ENCODE data around the gene CLCN2.

Gene CLCN2

DNA sequence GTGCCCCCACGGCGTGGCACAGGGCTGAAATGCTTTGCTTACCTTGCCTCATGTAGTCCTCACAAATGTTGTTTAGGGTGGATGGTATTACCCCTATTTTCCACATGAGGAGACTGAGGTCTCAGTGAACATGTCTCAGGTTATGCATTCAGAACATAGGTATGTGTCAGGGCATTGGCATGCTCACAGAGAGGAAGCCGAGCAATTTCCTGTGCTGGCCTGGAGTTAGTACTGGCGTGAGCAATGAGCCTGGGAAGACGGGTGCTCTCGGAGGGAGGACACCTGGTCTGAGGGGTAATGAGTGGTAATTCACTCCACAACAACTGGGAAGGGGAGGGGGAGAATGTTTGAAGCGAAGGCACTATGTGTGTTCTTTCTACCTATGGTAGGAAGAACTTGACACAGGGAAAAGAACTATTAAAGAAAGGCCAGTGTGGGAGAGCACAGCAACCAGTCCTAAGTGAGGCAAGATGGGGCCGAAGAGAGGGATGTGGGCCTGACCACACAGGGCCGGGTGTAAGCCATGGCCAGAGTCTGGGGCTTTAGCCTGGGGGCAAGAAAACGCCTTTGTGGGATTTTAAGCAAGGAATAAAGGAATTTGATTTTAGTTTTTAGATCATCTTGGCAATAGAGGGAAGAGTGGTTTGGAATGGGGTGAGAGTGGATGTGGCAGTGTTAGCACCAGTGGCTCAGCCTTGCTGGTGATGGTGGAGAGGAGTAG is 28.9 kb downstream of the CLCN2 start:
- peaks cover 19% of the 10 kb centered on the region for H3K4me1 ChIP-seq

DNA sequence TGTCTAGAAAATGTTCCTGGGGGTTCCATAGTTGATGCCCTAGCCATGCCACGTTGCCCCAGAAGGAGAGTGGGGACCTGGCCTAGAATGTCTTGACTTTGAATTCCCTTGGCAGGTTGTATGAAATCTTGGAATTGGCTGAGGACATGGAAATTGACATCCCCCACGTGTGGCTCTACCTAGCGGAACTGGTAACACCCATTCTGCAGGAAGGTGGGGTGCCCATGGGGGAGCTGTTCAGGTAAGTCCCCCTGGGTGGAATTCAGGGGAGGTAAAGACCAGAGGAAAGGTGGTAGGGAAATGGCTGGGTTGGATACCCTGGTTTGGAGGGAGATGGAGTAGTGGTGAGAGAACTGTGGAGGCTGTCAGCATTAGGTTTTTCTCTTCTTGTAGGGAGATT is 32.9 kb downstream of the CLCN2 start:
- H4K20me1 ChIP-seq = peaks cover 100% of the 10 kb centered on the region
- H3K27ac ChIP-seq = no peak overlapping the region
- no peaks in the 10 kb centered on the region for H3K4me1 ChIP-seq
- H3K36me3 ChIP-seq = peaks cover 100% of the 10 kb centered on the region
- H3K4me2 ChIP-seq = no peak overlapping the region
- no peak overlapping the region for H3K4me3 ChIP-seq
- no peak overlapping the region for H3K9ac ChIP-seq
- H3K9me3 ChIP-seq = no peaks in the 10 kb centered on the region
- TF ChIP-seq Cebpa-rat (IDR thresholded peaks at IDR 0.05) = no peak
- no peaks in the 10 kb centered on the region for H3K27me3 ChIP-seq

More for the DNA sequence above, 28.9 kb downstream of the CLCN2 start:
- no peak for TF ChIP-seq Cebpa-rat (IDR thresholded peaks at IDR 0.05)
- H3K27ac ChIP-seq = no peak overlapping the region
- no peaks in the 10 kb centered on the region for H3K9me3 ChIP-seq
- no peak overlapping the region for H3K4me2 ChIP-seq
- no peak overlapping the region for H3K9ac ChIP-seq
- H3K27me3 ChIP-seq = no peaks in the 10 kb centered on the region
- H4K20me1 ChIP-seq = peaks cover 95% of the 10 kb centered on the region
- peaks cover 80% of the 10 kb centered on the region for H3K36me3 ChIP-seq
- no peak overlapping the region for H3K4me3 ChIP-seq

DNA sequence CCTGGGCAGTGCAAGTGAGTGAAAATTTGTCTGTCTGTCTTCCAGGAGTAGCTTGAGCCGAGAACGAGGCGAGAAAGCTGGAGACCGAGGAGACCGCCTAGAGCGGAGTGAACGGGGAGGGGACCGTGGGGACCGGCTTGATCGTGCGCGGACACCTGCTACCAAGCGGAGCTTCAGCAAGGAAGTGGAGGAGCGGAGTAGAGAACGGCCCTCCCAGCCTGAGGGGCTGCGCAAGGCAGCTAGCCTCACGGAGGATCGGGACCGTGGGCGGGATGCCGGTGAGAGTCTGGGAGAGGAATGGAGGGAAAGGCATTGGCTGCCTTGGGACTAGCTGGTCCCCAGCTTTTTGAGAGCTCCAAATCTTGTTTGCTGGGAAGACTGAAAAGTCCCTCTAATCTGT is 34.2 kb downstream of the CLCN2 start:
- Histone ChIP-seq H3K9ac (no peak overlapping the region), H3K9me3 (no peaks in the 10 kb centered on the region), H4K20me1 (peaks cover 100% of the 10 kb centered on the region), H3K4me3 (no peak overlapping the region), H3K27ac (no peak overlapping the region), H3K4me2 (no peak overlapping the region), H3K36me3 (peaks cover 100% of the 10 kb centered on the region), H3K27me3 (no peaks in the 10 kb centered on the region), H3K4me1 (no peaks in the 10 kb centered on the region)
- no peak for TF ChIP-seq Cebpa-rat (IDR thresholded peaks at IDR 0.05)

DNA sequence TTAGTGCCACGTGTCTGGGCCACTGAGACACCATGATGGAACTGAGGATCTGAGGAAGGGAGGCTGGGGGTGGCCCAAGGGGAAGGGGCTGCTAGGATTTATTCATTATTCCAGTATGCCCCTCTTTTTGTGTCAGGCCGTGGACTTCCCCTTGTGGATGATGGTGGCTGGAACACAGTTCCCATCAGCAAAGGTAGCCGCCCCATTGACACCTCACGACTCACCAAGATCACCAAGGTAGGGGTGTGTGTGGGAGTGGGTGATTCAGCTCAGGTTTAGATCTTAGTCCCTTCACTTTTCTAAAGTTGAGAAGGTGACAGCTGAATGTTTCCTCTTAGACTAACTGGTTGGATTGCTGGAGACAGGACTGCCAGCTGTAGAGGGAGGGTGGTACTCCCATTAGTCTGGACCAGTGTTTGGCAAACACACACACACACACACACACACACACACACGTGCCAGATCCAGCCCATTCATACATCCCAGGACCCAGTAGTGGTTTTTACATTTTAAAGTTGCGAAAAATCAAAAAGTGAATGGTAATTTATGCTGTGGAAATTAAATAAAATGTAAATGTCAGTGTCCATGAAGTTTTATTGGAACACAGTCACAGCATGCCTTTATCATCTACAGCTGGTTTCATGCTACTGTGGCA is 35.6 kb downstream of the CLCN2 start:
- no peak for TF ChIP-seq Cebpa-rat (IDR thresholded peaks at IDR 0.05)
- Histone ChIP-seq H3K4me3 (no peak overlapping the region), H3K27me3 (no peaks in the 10 kb centered on the region), H3K27ac (no peak overlapping the region), H3K4me1 (no peaks in the 10 kb centered on the region), H4K20me1 (peaks cover 100% of the 10 kb centered on the region), H3K9me3 (no peaks in the 10 kb centered on the region), H3K9ac (no peak overlapping the region), H3K36me3 (peaks cover 100% of the 10 kb centered on the region), H3K4me2 (no peak overlapping the region)

DNA sequence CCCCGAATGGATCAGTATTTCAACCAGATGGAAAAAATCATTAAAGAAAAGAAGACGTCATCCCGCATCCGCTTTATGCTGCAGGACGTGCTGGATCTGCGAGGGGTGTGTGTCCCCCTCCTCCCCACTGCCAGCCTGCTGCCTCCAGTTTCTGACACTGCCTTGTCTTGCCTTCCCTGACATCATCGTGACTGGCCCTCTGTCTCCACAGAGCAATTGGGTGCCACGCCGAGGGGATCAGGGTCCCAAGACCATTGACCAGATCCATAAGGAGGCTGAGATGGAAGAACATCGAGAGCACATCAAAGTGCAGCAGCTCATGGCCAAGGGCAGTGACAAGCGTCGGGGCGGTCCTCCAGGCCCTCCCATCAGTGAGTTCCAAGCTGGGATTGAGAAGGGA is 36.1 kb downstream of the CLCN2 start:
- H3K27ac ChIP-seq = no peak overlapping the region
- TF ChIP-seq Cebpa-rat (IDR thresholded peaks at IDR 0.05) = no peak
- H3K4me1 ChIP-seq = no peaks in the 10 kb centered on the region
- H3K36me3 ChIP-seq = peaks cover 100% of the 10 kb centered on the region
- H4K20me1 ChIP-seq = peaks cover 100% of the 10 kb centered on the region
- H3K9ac ChIP-seq = no peak overlapping the region
- H3K4me2 ChIP-seq = no peak overlapping the region
- H3K9me3 ChIP-seq = no peaks in the 10 kb centered on the region
- H3K4me3 ChIP-seq = no peak overlapping the region
- no peaks in the 10 kb centered on the region for H3K27me3 ChIP-seq

DNA sequence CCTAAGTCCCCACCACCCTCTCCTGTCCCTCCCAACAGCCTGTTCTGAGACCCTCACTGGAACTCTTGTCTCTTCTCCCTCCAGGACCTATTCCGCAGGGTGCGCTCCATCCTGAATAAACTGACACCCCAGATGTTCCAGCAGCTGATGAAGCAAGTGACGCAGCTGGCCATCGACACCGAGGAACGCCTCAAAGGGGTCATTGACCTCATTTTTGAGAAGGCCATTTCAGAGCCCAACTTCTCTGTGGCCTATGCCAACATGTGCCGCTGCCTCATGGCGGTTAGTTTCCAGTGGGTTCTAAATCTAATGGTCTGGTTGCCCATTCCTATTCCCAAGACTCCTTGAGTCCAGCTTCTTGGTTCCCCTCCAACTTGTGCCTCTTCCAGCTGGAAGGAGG is 37.7 kb downstream of the CLCN2 start:
- Histone ChIP-seq H3K4me3 (no peak overlapping the region), H3K9ac (no peak overlapping the region), H3K36me3 (peaks cover 99% of the 10 kb centered on the region), H3K4me2 (no peak overlapping the region), H3K9me3 (no peaks in the 10 kb centered on the region), H3K4me1 (peaks cover 11% of the 10 kb centered on the region), H3K27ac (no peak overlapping the region), H4K20me1 (peaks cover 100% of the 10 kb centered on the region), H3K27me3 (no peaks in the 10 kb centered on the region)
- TF ChIP-seq Cebpa-rat (IDR thresholded peaks at IDR 0.05) = no peak

DNA sequence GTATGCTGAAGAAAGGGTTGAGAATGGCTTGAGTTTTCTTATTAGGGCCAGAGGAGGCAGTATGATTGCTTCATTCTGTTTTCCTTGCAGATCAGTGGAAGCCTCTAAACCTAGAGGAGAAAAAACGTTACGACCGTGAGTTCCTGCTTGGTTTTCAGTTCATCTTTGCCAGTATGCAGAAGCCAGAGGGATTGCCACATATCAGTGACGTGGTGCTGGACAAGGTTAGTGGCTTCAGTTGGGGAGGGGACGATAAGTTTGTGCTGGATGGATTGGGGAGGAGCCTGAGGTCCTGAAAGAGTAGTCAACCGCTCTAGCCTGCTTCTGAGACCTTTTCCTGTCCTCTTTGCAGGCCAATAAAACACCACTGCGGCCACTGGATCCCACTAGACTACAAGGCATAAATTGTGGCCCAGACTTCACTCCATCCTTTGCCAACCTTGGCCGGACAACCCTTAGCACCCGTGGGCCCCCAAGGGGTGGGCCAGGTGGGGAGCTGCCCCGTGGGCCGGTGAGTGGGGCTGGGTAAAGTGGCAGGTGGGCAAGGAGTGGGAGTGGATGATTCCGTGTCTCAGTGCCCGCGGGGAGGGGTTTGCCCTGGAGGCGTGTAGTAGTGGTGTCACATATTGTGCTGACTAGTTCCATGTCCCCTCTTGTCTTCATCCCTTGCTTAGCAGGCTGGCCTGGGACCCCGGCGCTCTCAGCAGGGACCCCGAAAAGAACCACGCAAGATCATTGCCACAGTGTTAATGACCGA is 38.5 kb downstream of the CLCN2 start:
- Histone ChIP-seq H3K36me3 (peaks cover 99% of the 10 kb centered on the region), H3K27ac (no peak overlapping the region), H3K27me3 (no peaks in the 10 kb centered on the region), H3K4me3 (no peak overlapping the region), H3K4me1 (peaks cover 19% of the 10 kb centered on the region), H4K20me1 (peaks cover 100% of the 10 kb centered on the region), H3K4me2 (no peak overlapping the region), H3K9ac (no peak overlapping the region), H3K9me3 (no peaks in the 10 kb centered on the region)
- no peak for TF ChIP-seq Cebpa-rat (IDR thresholded peaks at IDR 0.05)

DNA sequence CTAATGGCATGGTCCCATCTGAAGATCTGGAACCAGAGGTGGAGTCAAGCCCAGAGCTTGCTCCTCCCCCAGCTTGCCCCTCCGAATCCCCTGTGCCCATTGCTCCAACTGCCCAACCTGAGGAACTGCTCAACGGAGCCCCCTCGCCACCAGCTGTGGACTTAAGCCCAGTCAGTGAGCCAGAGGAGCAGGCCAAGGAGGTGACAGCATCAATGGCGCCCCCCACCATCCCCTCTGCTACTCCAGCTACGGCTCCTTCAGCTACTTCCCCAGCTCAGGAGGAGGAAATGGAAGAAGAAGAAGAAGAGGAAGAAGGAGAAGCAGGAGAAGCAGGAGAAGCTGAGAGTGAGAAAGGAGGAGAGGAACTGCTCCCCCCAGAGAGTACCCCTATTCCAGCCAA is 39.7 kb downstream of the CLCN2 start:
- TF ChIP-seq Cebpa-rat (IDR thresholded peaks at IDR 0.05) = no peak
- peaks cover 31% of the 10 kb centered on the region for H3K4me1 ChIP-seq
- H3K9me3 ChIP-seq = no peaks in the 10 kb centered on the region
- H3K4me3 ChIP-seq = no peak overlapping the region
- no peaks in the 10 kb centered on the region for H3K27me3 ChIP-seq
- H3K27ac ChIP-seq = no peak overlapping the region
- peaks cover 99% of the 10 kb centered on the region for H3K36me3 ChIP-seq
- no peak overlapping the region for H3K9ac ChIP-seq
- peaks cover 100% of the 10 kb centered on the region for H4K20me1 ChIP-seq
- H3K4me2 ChIP-seq = no peak overlapping the region

DNA sequence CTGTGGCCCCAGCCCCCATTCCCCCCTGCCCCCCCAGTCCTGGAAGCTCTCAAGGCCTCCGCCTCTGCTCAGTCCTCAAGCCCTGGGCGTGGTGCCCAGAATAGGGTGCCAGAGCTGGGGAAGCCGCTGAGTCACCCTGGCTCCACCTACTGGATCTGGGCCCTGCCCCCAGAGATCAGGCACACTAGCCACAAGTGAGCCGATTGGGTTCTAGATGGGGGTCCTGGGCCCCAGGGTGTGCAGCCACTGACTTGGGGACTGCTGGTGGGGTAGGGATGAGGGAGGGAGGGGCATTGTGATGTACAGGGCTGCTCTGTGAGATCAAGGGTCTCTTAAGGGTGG is 41.3 kb downstream of the CLCN2 start:
- Histone ChIP-seq H3K36me3 (peaks cover 92% of the 10 kb centered on the region), H4K20me1 (peaks cover 100% of the 10 kb centered on the region), H3K9me3 (no peaks in the 10 kb centered on the region), H3K4me3 (no peak overlapping the region), H3K9ac (no peak overlapping the region), H3K4me1 (peaks cover 41% of the 10 kb centered on the region), H3K4me2 (no peak overlapping the region), H3K27ac (no peak overlapping the region), H3K27me3 (no peaks in the 10 kb centered on the region)
- no peak for TF ChIP-seq Cebpa-rat (IDR thresholded peaks at IDR 0.05)

DNA sequence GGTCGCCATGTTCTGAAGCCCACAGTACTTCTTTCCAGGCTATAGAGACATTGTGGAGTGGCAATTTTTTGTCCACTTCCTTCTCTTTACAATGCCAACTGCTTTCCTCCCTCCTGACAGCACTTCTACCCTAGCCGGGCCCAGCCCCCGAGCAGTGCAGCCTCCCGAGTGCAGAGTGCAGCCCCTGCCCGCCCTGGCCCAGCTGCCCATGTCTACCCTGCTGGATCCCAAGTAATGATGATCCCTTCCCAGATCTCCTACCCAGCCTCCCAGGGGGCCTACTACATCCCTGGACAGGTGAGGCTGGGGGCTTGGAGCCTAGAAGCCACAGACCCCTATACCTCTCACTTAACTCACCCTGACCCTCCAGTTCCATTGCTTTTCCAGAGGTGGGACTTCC is 44.2 kb downstream of the CLCN2 start:
- Histone ChIP-seq H4K20me1 (peaks cover 73% of the 10 kb centered on the region), H3K9ac (no peak overlapping the region; the same call in 1 of the 2 replicates), H3K4me3 (no peak overlapping the region), H3K27ac (no peak overlapping the region), H3K4me2 (peak overlapping the region; percentile 95), H3K36me3 (peaks cover 64% of the 10 kb centered on the region), H3K9me3 (no peaks in the 10 kb centered on the region), H3K4me1 (peaks cover 46% of the 10 kb centered on the region), H3K27me3 (no peaks in the 10 kb centered on the region)
- TF ChIP-seq Cebpa-rat (IDR thresholded peaks at IDR 0.05) = no peak
